ENCODE results near the gene PLSCR4.
"Not testable (repeated sequence)": the region's sequence is repeated elsewhere in the genome, so short reads cannot be mapped to it uniquely, and the experiment has no call there.

Gene PLSCR4

DNA sequence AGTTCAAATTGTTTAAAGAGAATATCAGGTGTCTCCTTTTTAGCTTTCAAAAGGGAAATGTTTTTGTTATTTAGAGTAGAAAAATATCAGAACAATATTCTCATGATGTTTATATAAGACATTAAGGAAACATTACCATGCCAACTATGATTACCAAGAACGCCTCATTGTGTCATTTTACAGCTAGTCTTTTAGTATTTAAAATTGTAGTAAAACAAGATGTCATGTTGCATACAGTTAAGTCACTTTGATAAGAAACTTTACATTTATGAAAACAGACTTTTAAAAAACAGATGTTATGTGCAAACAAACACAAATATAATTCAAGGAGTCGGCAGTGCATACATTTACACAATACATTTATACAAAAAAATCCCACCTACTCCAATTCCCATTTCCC, 4.4 kb downstream of the PLSCR4 start:
- no peak for DNase-seq

DNA sequence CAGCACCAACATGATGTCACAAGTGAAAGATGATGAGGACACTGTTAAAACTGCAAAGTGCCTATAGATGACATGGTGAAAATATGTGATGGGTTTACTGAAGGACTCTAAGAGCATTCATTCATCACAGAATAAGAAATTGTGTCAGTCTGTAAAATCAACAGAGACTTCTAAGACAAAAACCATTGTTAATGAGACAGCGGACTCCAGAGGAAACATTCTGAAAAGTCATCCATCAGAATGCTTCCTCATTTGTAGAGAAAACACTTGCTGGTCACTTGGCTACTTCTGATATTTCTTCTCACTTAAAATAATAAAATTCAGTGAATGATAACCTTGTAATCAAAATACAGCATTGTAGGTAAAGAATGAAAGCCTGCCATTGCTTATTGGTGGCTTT, 7.3 kb downstream of the PLSCR4 start:
- DNase-seq, result no peak

DNA sequence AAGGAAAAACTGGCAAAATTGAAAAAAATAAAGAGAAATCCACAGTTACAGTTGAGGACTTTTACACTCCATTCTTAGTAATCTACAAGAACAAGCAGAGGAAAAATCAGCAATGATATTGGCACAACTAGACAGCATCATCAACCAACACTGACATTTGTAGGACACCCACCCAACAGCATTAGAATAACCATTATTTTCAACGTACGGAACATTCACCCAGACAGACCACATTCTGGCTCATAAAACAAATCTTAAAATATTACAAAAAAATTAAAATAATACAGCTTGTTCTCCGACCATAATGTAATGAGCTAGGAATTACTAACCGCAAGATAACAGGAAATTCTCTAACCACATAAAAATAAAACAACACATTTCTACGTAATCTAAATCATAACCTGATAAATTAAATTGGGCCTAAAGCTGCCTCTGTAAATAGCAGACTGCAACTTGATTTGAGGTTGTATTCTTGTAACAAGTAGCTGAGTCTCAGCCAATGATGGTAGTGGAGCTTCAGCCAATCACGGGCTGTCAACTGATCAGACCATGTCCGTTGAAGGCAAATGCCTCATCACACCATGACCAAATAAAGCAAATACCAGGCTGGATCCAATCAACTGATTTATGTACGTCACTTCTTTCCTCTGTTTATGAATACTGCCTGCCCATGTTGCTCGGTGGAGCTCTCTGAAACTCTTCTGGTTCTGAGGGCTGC, 9.2 kb downstream of the PLSCR4 start:
- no peak for DNase-seq

- no peak for DNase-seq
Measured at GRCh38 chr3:146233487-146233886, 17.4 kb downstream of the PLSCR4 start.

DNA sequence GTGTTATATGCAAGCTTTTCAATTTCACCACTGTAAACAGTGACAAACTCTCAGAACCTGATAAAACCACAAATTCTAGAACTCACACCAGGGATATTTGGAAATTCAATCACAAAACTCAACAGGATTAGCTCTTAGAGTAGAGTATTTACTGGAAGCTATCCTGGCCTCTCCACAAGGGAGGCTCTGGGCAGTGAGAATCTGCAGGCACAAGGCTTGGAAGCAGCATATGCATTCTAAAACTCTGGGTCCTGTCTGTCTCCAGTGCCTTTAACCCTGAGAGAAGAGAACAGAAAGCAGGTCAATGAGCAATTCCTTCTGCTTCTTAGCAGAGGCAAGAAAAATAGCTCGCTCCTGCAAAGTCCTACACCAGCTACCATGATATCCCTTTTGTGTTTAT, 23.4 kb downstream of the PLSCR4 start:
- no peak for DNase-seq

GRCh38 chr3:146226881-146227280, 24.0 kb downstream of the PLSCR4 start:
- no peak for DNase-seq

DNA sequence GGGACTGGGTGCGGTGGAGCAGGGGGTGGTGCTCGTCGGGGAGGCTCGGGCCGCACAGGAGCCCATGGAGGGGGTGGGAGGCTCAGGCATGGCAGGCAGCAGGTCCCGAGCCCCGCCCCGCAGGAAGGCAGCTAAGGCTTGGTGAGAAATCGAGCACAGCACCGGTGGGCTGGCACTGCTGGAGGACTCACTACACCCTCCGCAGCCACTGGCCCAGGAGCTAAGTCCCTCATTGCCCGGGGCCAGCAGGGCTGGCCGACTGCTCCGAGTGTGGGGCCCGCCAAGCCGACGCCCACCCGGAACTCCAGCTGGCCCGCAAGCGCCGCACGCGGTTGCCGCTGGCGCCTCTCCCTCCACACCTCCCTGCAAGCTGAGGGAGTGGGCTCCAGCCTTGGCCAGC, 25.4 kb downstream of the PLSCR4 start:
- not testable (repeated sequence) for DNase-seq

GRCh38 chr3:146223401-146224373, 27.2 kb downstream of the PLSCR4 start:
- no peak for DNase-seq

- no peak for DNase-seq
Measured at GRCh38 chr3:146222204-146223046, 28.5 kb downstream of the PLSCR4 start.

DNA sequence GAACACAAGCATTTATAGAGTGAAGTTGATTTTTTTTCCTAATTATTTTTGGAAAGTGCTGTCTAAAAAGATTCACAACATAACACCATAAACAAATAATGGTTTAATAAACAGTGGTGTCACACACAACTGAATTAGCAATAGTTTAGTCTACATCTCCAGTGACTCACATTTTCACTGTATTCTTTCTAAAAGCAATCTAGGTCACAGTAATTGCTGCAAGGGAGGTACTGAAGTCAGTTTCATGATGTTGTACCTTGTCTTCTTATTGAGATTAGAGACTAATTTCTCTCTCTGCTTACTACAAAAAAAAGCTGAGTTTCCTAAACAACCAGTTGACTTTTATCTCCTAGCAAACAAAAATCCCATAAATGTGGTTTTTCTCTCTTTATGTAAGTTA, 29.6 kb downstream of the PLSCR4 start:
- DNase-seq, result no peak

DNA sequence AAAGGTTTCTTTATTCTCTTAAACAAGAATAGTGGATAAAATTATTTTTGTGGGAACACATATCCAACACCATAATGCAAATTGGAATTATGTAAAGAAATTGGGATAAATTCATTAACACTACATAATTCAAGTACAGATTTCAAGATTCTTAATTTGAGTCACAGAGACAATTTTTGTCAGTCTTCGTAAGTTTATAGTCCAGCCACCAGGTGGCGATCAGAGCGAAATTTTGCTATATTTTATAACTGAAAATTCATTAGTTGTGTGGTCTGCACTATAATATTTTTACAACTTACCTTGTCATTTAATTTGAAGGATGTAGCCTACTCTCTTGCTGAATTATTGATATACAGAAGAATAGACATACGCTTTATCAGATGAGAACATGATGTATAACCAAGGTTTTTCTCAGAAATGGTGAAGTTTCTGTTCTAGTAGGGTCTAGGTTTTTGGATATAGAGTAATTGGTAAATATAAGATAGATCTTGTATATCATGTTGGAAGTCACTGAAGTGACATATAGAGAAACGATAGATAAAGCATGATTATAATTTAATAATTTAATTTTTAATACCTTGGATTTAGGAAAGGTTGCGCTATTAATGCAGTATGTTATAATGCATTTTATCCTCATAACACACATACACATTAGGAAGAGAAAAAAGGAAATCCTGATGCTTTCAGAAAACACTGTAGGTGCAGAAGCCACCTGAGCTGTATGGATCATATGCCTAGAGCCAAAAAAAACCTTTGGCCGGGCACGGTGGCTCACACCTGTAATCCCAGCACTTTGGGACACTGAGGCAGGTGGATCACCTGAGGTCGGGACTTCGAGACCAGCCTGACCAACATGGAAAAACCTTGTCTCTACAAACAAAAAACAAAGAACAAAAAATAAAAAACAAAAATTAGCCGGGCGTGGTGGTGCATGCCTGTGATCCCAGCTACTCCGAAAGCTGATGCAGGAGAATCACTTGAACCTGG, 31.7 kb downstream of the PLSCR4 start:
- DNase-seq, result no peak

- no peak for DNase-seq
Measured at GRCh38 chr3:146217324-146217723, 33.6 kb downstream of the PLSCR4 start.

DNA sequence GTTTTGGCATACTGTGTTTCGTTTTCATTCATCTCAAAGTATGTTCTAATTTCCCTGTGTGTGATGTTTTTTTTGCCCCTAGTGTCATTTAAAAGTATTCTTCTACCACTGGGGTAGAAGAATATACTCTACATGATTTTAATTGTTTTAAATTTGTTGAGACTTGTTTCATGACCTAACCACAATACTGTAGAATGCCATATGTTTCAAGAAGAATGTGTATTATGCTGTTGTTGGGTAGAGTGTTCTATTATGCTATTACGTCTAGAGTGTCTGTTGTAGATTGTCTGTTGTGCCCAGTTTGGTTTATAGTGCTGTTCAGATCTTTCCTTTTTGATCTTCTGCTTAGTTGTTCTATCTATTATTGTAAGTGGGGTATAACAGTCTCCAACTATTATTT, 36.4 kb downstream of the PLSCR4 start:
- no peak for DNase-seq

DNA sequence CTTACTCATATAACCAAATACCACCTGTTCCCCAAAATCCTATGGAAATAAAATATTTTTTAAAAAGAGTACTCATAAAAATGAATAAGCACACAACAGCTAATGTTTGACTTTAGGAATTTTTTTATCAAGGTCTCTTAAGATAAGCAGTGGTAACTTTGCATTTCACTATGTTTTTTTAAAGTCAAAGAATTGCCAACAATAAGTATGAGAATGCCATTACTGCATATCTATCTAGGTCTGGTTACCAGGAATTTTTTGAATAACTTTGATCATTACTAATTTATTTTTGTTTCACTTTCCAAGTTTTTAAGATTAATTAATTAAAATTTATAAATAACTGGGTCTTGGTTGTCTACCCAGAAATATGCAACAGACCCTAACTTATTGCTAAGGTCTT, 41.5 kb downstream of the PLSCR4 start:
- no peak for DNase-seq

GRCh38 chr3:146203776-146204175, 47.1 kb downstream of the PLSCR4 start:
- DNase-seq, result no peak

GRCh38 chr3:146200461-146201220, 50.3 kb downstream of the PLSCR4 start:
- DNase-seq, result no peak

DNA sequence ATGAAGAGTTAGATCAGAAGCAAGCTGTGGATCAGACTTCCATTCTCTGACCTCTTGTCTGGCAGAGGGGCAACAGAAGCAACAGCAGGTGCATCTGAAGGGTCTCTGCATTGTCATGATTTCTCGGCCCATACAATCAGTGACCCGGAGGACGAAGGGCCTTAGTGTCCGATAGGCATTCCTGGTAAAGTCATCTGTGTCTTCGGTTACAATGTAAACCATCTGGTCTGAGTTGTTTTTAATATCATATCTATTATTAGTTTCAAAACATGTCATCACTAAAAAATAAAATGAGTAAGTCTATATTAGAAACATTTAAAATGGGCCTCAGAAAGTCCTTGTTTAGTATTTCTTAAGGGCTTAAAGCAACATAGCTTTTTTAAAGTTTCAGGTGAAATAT, 51.1 kb downstream of the PLSCR4 start:
- DNase-seq, result no peak

GRCh38 chr3:146196789-146197188, 54.1 kb downstream of the PLSCR4 start:
- DNase-seq, result no peak

DNA sequence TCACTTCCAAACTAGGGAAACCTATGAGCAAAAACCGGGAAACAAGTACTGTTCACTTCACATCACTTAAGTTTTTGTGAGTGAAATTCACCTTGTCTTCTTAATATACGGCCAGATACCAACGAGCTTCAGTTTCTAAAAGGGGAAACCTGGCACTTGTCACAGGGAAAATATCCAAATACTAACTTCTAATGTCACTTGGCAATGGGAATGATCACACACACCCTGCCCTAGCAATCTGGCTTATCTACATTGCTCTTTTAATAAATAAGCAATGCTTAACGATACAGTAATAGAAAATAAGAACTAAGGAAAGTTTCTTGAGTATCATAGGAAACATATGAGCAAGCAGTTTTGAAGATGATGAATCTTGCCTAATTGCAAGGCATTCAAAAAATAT, 55.3 kb downstream of the PLSCR4 start:
- no peak for DNase-seq

GRCh38 chr3:146195030-146195429, 55.9 kb downstream of the PLSCR4 start:
- DNase-seq, result no peak

DNA sequence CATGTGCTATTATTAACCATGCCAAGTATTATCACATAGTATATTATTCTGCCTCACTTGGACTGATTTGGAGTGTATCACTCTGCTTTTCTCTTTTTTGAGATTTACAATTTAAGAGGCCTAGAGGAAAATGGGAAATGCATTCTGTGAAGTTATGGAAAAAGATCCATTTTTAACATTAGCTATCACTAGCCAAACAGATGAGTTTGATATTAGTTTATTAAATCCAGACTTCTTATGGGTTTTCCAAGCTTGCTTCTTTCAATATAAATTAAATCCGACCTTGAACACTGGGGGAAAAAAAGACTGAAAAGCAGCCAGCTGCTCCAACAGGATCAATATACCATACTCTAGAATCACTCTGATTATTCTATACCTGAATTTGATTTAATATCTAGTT, 59.9 kb downstream of the PLSCR4 start:
- no peak for DNase-seq

All from NCI-H1417 treated with DMSO at 0.1 percent for 48 hours (cell line).